GM23338 (cell line): Measurements from ENCODE around the gene ZFR2. TPM values are rescaled to one million over a fixed set of nuclear protein-coding genes. Genes with fewer than 3 reads are reported as not detected.

Experiments
- ATAC-seq: fragments of 200-7000 bp; cut with Tn5 transposase; 3 replicates; pipeline ENCODE4 v1.9.1; 2020
- DNase-seq: peaks from one replicate; pipeline ENCODE4 v3.0.0-alpha.2; 2015; ENCODE audit warnings: low spot score
- H2AFZ ChIP-seq: fragments of 200-600 bp; sonication (generic); 2 replicates; pipeline ENCODE4 v1.8.0; 2016; ENCODE audit warnings: antibody characterized with exemption, mild to moderate bottlenecking, moderate library complexity
- H3F3A ChIP-seq: fragments of 200-600 bp; sonication (generic); replicated peaks from 2 replicates; pipeline ENCODE4 v1.8.0; 2017; ENCODE audit warnings: antibody characterized with exemption, mixed run types, low read depth
- H3K27ac ChIP-seq: fragments of 200-600 bp; sonication (generic); 2 replicates; pipeline ENCODE4 v1.6.1; 2016; ENCODE audit warnings: low read depth
- H3K27me3 ChIP-seq: fragments of 200-600 bp; sonication (generic); 2 replicates; pipeline ENCODE4 v1.8.0; 2016; ENCODE audit warnings: mild to moderate bottlenecking, mixed run types, moderate library complexity; ENCODE audit not compliant: insufficient read depth
- H3K36me3 ChIP-seq: fragments of 200-600 bp; sonication (generic); 2 replicates; pipeline ENCODE4 v1.8.0; 2016; ENCODE audit warnings: mild to moderate bottlenecking; ENCODE audit not compliant: insufficient read depth
- H3K4me1 ChIP-seq: fragments of 200-600 bp; sonication (generic); 2 replicates; pipeline ENCODE4 v1.8.0; 2016; ENCODE audit warnings: mild to moderate bottlenecking, moderate library complexity; ENCODE audit not compliant: insufficient read depth
- H3K4me2 ChIP-seq: fragments of 200-600 bp; sonication (generic); 2 replicates; pipeline ENCODE4 v1.7.1; 2017; ENCODE audit warnings: mixed run types
- H3K4me3 ChIP-seq: fragments of 200-600 bp; sonication (generic); 2 replicates; pipeline ENCODE4 v1.6.1; 2016; ENCODE audit warnings: mixed run types
- H3K79me2 ChIP-seq: fragments of 200-600 bp; sonication (generic); replicated peaks from 2 replicates; pipeline ENCODE4 v1.8.0; 2017; ENCODE audit warnings: mild to moderate bottlenecking; ENCODE audit not compliant: insufficient read depth
- H3K9me2 ChIP-seq: fragments of 200-600 bp; sonication (generic); 2 replicates; pipeline ENCODE4 v1.8.0; 2017; ENCODE audit not compliant: insufficient read depth
- H4K20me1 ChIP-seq: fragments of 200-600 bp; sonication (generic); replicated peaks from 2 replicates; pipeline ENCODE4 v1.8.0; 2017; ENCODE audit warnings: mild to moderate bottlenecking; ENCODE audit not compliant: insufficient read depth
- H3K27ac Mint-ChIP-seq: 2 replicates; pipeline ENCODE4 v1.8.0; 2020; ENCODE audit warnings: inconsistent platforms, mild to moderate bottlenecking, moderate library complexity, mixed read lengths
- H3K27me3 Mint-ChIP-seq: 3 replicates; pipeline ENCODE4 v1.8.0; 2022; ENCODE audit warnings: low read depth, mild to moderate bottlenecking, moderate library complexity, mixed read lengths, inconsistent platforms; ENCODE audit not compliant: insufficient read depth, poor library complexity
- H3K36me3 Mint-ChIP-seq: 3 replicates; pipeline ENCODE4 v1.8.0; 2021; ENCODE audit warnings: low read depth, mild to moderate bottlenecking, inconsistent platforms, moderate library complexity, mixed read lengths
- H3K4me1 Mint-ChIP-seq: 3 replicates; pipeline ENCODE4 v1.8.0; 2020; ENCODE audit warnings: mild to moderate bottlenecking, inconsistent platforms, mixed read lengths
- H3K4me3 Mint-ChIP-seq: 3 replicates; pipeline ENCODE4 v1.8.0; 2021; ENCODE audit warnings: moderate library complexity, mild to moderate bottlenecking, inconsistent platforms, mixed read lengths
- H3K9me3 Mint-ChIP-seq: 3 replicates; pipeline ENCODE4 v1.8.0; 2020; ENCODE audit warnings: moderate library complexity, mild to moderate bottlenecking, inconsistent platforms, mixed read lengths
- CREB1 ChIP-seq: fragments of 250-450 bp; sonication (Bioruptor Pico); IDR thresholded peaks from 2 replicates; pipeline ENCODE4 v1.5.0; 2020; ENCODE audit warnings: low read depth, mild to moderate bottlenecking, moderate library complexity
- EZH2 ChIP-seq: fragments of 200-600 bp; sonication (generic); IDR thresholded peaks from one replicate; pipeline ENCODE4 v1.8.0; 2017; ENCODE audit warnings: antibody characterized with exemption, mild to moderate bottlenecking, low read depth; ENCODE audit not compliant: unreplicated experiment
- EZH2phosphoT487 ChIP-seq: fragments of 200-600 bp; sonication (generic); IDR thresholded peaks from one replicate; pipeline ENCODE4 v1.8.1; 2018; ENCODE audit warnings: antibody characterized with exemption; ENCODE audit not compliant: unreplicated experiment
- JUNB ChIP-seq: IDR thresholded peaks from one replicate; pipeline ENCODE4 v1.6.1; 2016; ENCODE audit warnings: antibody characterized with exemption; ENCODE audit not compliant: unreplicated experiment
- NANOG ChIP-seq: IDR thresholded peaks from 2 replicates; pipeline ENCODE4 v1.6.1; 2016; ENCODE audit warnings: antibody characterized with exemption, borderline replicate concordance
- POLR2AphosphoS5 ChIP-seq: IDR thresholded peaks from 2 replicates; pipeline ENCODE4 v1.6.1; 2016; ENCODE audit warnings: antibody characterized with exemption, low read depth
- ZNF114 ChIP-seq: fragments of 250-450 bp; sonication (Bioruptor Pico); IDR thresholded peaks from 2 replicates; pipeline ENCODE4 v1.5.0; 2020; ENCODE audit warnings: mild to moderate bottlenecking, moderate library complexity
- ZNF331 ChIP-seq: fragments of 250-450 bp; sonication (Bioruptor Pico); IDR thresholded peaks from 2 replicates; pipeline ENCODE4 v1.5.0; 2020; ENCODE audit warnings: low read depth, mild to moderate bottlenecking, moderate library complexity
- polyA plus RNA-seq: library from polyadenylated mRNA; unstranded; fragments of >200 nt; fragmentation: Nextera tagmentation; extraction: Ambion mirVana; gene quantifications from 2 replicates; pipeline ENCODE4 v1.2.1, GENCODE V29; 2016
- total RNA-seq: library from RNA; depleted of rRNA; stranded (reverse); fragments of >200 nt; shearing (Covaris generic); gene quantifications from 2 replicates; pipeline ENCODE4 v1.2.3, GENCODE V29; 2014
- TF ChIP-seq, protein P1 (sequence below): IDR thresholded peaks from one replicate; pipeline ENCODE4 v1.6.1; 2018; ENCODE audit warnings: antibody characterized with exemption; ENCODE audit not compliant: unreplicated experiment
- TF ChIP-seq, protein P2 (sequence below), 2 experiments: fragments of 200-600 bp in 1 of 2; sonication (generic) in 1 of 2; conservative IDR thresholded peaks; 2 replicates each; pipeline versions ENCODE4 v1.5.1 to v1.6.1; 2016 to 2017; ENCODE audit warnings: antibody characterized with exemption in 2 of 2, low read depth in 2 of 2, mild to moderate bottlenecking in 2 of 2, moderate library complexity in 1 of 2
- TF ChIP-seq, protein P3 (sequence below): IDR thresholded peaks from 2 replicates; pipeline ENCODE4 v1.6.1; 2016; ENCODE audit warnings: antibody characterized with exemption

ZFR2 gene
- total and polyA plus RNA-seq, 2 experiments from 2014 or later = 15.8 to 31.3 TPM

DNA sequence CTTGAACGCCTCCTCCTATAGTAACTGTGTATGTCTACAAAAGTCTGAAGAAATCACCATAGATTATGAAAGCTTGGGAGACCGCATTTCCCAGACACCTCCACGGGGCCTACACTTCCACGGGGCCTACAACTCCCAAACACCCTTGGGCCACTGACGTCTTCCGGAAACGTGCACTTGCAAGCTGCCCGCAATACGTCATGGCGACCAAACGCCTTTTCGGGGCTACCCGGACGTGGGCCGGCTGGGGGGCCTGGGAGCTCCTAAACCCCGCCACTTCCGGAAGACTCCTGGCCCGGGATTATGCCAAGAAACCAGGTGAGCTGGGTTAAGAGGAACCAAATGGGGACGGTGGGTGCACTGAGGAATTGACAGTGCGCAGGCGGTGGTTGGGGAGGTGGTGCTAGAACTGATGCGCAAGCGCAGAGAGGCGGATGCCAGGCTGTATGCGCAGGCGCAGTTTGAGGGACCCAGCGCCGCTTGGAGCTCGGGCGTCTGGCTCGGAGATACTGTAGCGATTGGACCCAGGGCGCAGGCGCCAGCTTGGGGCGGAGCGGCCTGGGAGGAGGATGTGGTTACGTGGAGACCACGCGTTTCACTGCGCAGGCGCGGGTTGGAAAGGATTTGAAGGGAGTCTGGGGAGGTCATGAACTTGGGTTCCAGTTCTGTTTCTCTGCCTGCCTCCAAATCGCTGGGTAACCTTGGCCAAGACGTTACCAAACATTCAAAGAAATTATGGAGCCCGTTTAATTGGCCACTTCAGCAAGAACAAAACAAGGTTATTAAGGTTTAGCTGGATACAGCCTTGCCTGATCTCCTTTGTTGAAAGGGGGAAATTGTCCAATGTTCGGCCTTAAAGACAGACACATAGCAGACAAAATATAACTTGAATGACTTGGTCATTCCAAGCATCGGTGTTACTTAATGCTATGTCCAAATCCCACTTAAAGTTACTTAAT, 106.1 kb downstream of the ZFR2 start, which contains the start of gene MRPL54 (continued):
- TF ChIP-seq, protein P1, sequence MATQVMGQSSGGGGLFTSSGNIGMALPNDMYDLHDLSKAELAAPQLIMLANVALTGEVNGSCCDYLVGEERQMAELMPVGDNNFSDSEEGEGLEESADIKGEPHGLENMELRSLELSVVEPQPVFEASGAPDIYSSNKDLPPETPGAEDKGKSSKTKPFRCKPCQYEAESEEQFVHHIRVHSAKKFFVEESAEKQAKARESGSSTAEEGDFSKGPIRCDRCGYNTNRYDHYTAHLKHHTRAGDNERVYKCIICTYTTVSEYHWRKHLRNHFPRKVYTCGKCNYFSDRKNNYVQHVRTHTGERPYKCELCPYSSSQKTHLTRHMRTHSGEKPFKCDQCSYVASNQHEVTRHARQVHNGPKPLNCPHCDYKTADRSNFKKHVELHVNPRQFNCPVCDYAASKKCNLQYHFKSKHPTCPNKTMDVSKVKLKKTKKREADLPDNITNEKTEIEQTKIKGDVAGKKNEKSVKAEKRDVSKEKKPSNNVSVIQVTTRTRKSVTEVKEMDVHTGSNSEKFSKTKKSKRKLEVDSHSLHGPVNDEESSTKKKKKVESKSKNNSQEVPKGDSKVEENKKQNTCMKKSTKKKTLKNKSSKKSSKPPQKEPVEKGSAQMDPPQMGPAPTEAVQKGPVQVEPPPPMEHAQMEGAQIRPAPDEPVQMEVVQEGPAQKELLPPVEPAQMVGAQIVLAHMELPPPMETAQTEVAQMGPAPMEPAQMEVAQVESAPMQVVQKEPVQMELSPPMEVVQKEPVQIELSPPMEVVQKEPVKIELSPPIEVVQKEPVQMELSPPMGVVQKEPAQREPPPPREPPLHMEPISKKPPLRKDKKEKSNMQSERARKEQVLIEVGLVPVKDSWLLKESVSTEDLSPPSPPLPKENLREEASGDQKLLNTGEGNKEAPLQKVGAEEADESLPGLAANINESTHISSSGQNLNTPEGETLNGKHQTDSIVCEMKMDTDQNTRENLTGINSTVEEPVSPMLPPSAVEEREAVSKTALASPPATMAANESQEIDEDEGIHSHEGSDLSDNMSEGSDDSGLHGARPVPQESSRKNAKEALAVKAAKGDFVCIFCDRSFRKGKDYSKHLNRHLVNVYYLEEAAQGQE = no peak
- no peak for TF ChIP-seq EZH2
- TF ChIP-seq CREB1 = peak; percentile 93
- TF ChIP-seq ZNF331 (CRISPR knock-in tag) = no peak

DNA sequence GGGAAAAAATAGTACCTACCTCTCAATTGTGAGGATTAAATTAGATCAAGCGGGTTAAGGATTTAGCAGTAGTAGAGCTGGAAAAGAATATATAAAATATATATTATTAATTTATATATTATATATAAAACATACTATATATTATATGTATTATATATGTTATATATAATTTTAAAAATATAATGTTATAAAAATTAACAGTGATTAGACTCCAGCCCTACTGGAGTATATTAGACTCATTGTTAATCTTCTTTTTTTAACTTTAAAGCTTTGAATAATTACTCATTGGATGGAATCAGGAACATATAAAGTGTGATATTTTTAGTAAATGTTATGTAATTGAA, 106.7 kb downstream of the ZFR2 start:
- no peak overlapping the region for H3K27ac ChIP-seq
- no peak for ATAC-seq
- TF ChIP-seq ZNF331 (CRISPR knock-in tag) = no peak
- TF ChIP-seq NANOG = no peak
- TF ChIP-seq CREB1 = no peak
- TF ChIP-seq, protein P2, sequence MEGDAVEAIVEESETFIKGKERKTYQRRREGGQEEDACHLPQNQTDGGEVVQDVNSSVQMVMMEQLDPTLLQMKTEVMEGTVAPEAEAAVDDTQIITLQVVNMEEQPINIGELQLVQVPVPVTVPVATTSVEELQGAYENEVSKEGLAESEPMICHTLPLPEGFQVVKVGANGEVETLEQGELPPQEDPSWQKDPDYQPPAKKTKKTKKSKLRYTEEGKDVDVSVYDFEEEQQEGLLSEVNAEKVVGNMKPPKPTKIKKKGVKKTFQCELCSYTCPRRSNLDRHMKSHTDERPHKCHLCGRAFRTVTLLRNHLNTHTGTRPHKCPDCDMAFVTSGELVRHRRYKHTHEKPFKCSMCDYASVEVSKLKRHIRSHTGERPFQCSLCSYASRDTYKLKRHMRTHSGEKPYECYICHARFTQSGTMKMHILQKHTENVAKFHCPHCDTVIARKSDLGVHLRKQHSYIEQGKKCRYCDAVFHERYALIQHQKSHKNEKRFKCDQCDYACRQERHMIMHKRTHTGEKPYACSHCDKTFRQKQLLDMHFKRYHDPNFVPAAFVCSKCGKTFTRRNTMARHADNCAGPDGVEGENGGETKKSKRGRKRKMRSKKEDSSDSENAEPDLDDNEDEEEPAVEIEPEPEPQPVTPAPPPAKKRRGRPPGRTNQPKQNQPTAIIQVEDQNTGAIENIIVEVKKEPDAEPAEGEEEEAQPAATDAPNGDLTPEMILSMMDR (conservative IDR thresholded peaks at IDR 0.05; ENCODE audit: low read depth in 2 of 2) = no peak
- TF ChIP-seq JUNB = no peak
- TF ChIP-seq, protein P1 = no peak
- TF ChIP-seq, protein P3, sequence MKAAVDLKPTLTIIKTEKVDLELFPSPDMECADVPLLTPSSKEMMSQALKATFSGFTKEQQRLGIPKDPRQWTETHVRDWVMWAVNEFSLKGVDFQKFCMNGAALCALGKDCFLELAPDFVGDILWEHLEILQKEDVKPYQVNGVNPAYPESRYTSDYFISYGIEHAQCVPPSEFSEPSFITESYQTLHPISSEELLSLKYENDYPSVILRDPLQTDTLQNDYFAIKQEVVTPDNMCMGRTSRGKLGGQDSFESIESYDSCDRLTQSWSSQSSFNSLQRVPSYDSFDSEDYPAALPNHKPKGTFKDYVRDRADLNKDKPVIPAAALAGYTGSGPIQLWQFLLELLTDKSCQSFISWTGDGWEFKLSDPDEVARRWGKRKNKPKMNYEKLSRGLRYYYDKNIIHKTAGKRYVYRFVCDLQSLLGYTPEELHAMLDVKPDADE = no peak
- TF ChIP-seq EZH2phosphoT487 = no peak
- TF ChIP-seq ZNF114 (CRISPR knock-in tag) = no peak
- no peak for TF ChIP-seq POLR2AphosphoS5
- TF ChIP-seq EZH2 = no peak

More for the DNA sequence above, 106.7 kb downstream of the ZFR2 start:
- H3F3A ChIP-seq = no peaks in the 10 kb centered on the region
- H3K36me3 ChIP-seq = no peaks in the 10 kb centered on the region
- no peaks in the 10 kb centered on the region for H3K27me3 ChIP-seq
- Mint-ChIP-seq H3K36me3 (peaks cover 5% of the 10 kb centered on the region; the same call in 2 of the 3 replicates), H3K27ac (peak overlapping the region; percentile 97), H3K27me3 (peaks cover 11% of the 10 kb centered on the region), H3K4me1 (peaks cover 4% of the 10 kb centered on the region), H3K4me3 (peak overlapping the region; percentile 96), H3K9me3 (peaks cover 2% of the 10 kb centered on the region; the same call in 1 of the 3 replicates)
- peaks cover 22% of the 10 kb centered on the region for H3K79me2 ChIP-seq
- no peak overlapping the region; the same call in 1 of the 2 replicates for H3K4me2 ChIP-seq
- no peaks in the 10 kb centered on the region for H4K20me1 ChIP-seq
- H3K4me1 ChIP-seq = peaks cover 3% of the 10 kb centered on the region
- DNase-seq = no peak
- peak overlapping the region; percentile 76; the same call in 1 of the 2 replicates for H2AFZ ChIP-seq
- no peaks in the 10 kb centered on the region; the same call in 1 of the 2 replicates for H3K9me2 ChIP-seq
- H3K4me3 ChIP-seq = peak overlapping the region; percentile 99
